ENCODE results near the gene TCL1B.
"Not testable (repeated sequence)": the region's sequence is repeated elsewhere in the genome, so short reads cannot be mapped to it uniquely, and the experiment has no call there.

TCL1B gene

DNA sequence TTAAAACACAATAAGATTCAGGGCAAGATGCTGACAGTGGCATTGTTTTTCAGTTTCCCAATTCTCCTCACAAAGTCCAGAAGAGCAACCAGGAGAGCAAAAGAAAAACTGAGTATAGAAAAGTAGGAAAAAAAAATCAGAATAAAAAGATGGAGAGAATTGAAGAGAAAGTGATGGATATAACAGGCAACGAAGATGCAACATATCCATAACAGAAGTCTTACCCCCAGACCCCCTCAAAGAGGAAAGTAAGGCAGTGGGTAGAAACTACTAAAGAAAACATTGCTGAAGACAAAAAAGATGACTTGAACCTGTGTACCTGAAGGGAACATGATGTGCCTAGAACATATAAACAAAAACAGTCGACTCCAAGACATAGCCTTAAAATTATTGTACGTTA, 17.1 kb downstream of the TCL1B start:
- no peak for DNase-seq (ENCODE audit: low read depth in 2 of 2)

- no peak for DNase-seq (ENCODE audit: low read depth in 2 of 2)
Observed at GRCh38 chr14:95703805-95704204, 17.6 kb downstream of the TCL1B start.

DNA sequence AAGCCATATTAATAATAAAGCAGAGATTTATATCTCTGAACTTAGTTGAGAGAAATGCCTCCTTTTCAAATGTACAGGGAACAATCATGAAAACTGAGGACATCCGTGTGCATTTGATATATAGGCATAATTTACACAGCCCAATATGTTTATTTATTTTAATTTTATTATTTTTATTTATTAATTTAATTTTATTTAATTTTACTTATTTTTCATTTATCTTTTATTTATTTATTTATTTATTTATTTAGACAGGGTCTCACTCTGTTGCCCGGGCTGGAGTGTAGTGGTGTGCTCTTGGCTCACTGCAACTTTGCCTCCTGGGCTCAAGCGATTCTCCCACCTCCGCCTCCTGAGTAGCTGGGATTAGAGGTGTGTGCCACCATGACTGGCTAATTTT, 19.3 kb downstream of the TCL1B start:
- DNase-seq (ENCODE audit: low read depth in 2 of 2): no peak

DNA sequence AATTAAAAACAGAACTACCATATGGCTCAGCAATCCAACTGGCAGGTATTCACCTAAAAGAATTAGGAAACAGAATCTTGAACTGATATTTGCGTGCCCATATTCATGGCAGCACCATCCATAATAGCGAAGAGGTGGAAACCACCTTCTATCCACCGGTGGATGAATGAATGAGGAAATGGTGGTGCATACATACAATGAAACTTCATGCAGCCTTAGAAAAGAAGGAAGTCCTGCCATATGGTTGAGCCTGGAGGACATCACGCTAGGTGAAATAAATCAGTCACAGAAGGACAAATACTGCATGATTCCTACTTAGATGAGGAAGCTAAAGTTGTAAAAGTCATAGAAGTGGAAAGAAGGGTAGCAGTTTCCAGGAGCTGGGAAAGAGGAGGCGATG, 21.1 kb downstream of the TCL1B start:
- DNase-seq (ENCODE audit: low read depth in 2 of 2): no peak

GRCh38 chr14:95710106-95710505, 23.9 kb downstream of the TCL1B start:
- no peak for DNase-seq (ENCODE audit: low read depth in 2 of 2)

DNA sequence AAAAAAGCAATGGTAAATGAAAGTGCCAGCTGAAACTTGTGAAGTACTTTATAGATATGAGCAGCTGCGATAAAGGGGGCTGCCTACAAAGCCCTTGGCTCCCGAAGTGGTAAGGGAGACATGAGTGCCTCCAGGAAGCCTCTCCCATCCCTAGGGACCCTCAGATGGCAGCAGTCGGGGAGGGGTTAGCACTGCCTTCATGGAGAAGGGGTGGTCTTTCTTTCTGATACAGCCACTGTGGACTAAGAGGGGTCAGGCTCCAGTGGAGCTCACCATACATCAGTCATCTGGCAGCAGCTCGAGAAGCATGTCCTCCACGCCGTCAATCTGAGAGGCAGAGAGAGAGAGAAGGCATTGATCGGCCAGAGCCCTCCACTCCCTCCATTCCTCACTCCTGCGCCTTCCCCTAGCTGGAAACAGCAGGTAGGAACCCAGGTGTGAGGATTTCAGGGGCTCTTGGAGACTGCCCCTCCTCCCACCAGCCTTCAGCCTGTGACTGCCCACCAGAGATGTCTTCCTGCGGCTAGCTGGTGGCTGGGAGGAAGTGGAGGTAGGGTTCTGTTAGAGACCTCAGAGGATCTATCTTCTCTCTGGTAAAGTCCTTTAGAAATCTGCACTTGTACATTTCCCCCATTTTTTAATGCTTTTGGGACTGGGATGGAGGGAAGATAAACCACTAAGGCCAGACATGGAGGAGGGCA, 25.4 kb downstream of the TCL1B start:
- no peak for DNase-seq (ENCODE audit: low read depth in 2 of 2)

- DNase-seq (ENCODE audit: low read depth in 2 of 2): no peak
Observed at GRCh38 chr14:95712398-95712797, 26.2 kb downstream of the TCL1B start.

DNA sequence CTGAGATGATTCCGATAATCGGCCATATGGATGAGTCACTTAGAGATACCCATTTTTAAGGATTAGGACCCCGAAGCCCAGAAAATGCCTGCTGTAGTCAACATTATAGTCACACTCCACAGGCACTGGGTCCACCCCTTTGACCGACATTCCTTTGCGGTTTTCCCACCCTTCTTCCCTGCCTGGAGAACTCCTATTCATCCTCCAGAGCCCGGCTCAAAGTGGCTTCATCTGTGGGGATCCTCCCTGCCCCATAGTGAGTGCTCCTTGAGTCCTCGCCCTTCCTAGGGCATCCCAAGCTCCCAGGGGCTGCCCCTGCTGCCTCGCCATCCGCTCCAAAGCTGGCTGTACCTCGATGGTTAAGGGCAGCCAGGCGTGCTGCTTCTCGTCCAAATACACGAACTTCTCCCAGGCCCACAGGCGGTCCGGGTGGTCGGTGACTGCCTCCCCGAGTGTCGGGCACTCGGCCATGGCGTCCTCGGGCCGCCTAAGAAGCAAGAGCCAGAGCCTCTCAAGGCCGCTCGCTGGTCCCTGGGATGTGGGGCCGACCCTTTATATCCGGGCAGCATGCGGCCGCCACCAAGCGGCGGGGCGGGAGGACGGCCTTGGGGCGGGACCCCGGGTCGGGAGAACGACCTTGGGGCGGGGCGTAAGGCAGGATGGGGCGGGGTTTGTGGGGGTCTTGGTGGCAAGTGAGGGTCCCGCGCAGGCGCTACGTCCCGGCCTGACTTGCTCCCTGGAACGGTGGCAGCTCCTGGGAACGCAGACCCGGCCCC, 27.6 kb downstream of the TCL1B start, which contains the start of gene TCL1A:
TCL1A (minus strand) TSS at position 530 of the 776 bp plus-strand sequence; CDS start at position 471, 59 bp downstream.
- no peak for DNase-seq (ENCODE audit: low read depth in 2 of 2)

- no peak for DNase-seq (ENCODE audit: low read depth in 2 of 2)
Observed at GRCh38 chr14:95722525-95723190, 36.4 kb downstream of the TCL1B start.

- DNase-seq (ENCODE audit: low read depth in 2 of 2): no peak
Observed at GRCh38 chr14:95725685-95726336, 39.6 kb downstream of the TCL1B start.

GRCh38 chr14:95727056-95727700, 41.0 kb downstream of the TCL1B start:
- DNase-seq (ENCODE audit: low read depth in 2 of 2): no peak

GRCh38 chr14:95729402-95730028, 43.3 kb downstream of the TCL1B start:
- not testable (repeated sequence) for DNase-seq (ENCODE audit: low read depth in 2 of 2)

DNA sequence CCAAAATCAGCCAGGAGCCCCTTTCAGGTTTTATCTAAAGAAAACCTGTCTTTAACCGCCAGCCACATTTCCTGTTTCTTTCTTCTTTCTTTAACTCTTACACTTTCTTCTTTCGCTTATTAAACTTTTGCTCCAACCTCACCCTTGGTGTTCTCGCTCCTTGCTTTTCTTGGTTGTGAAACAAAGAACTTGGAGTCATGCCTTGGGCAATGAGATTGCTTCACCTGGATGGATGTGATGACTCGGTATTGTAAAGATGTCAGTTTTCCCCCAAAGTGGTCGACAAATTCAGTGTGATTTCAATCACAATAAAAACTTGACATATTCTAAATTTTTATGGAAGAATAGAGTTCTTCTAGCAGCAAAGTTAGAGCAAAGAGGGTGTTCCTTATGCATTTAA, 43.9 kb downstream of the TCL1B start:
- no peak for DNase-seq (ENCODE audit: low read depth in 2 of 2)

GRCh38 chr14:95733212-95733611, 47.0 kb downstream of the TCL1B start:
- DNase-seq (ENCODE audit: low read depth in 2 of 2): no peak

GRCh38 chr14:95739356-95739755, 53.1 kb downstream of the TCL1B start:
- DNase-seq (ENCODE audit: low read depth in 2 of 2): no peak

GRCh38 chr14:95741038-95741490, 54.8 kb downstream of the TCL1B start:
- DNase-seq (ENCODE audit: low read depth in 2 of 2): no peak

DNA sequence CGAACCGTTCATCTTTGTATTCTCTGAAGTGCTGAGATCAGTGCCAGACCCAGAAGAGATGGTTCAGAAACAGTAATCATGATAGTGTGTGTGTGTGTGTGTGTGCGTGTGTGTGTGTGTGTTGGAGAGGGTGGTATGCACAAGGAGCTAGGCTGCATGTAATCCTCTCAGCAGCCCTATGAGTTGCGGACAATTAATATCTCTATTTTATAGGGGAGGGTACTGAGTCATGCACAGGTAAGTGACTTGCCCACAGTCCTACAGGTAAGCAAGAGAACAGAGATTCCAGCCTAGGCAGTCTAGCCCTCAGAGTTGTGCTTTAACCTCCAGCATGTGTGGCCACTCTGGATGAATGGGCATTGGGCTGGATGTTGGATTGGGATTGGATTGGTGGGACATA, 55.6 kb downstream of the TCL1B start:
- no peak for DNase-seq (ENCODE audit: low read depth in 2 of 2)
